Thoracic aorta (tissue), 2 donors: ENCODE measurements around the gene STK39. TPM values are rescaled to one million over a fixed set of nuclear protein-coding genes. Genes with fewer than 3 reads are reported as not detected.

ENCODE experiments used
- ATAC-seq: fragments of 150-250 bp; one replicate; pipeline ENCODE4 v1.8.0; 2017; ENCODE audit warnings: low read depth; ENCODE audit not compliant: insufficient number of reproducible peaks, low FRiP score
- DNase-seq: peaks from one replicate; pipeline ENCODE4 v3.0.0-alpha.2; 2020; ENCODE audit warnings: low spot score
- H3K27ac ChIP-seq, 2 donors: fragments of 200-600 bp; sonication (generic); 1 replicate in 1 of 2; 2 replicates in 1 of 2; pipeline ENCODE4 v1.5.1; 2016; ENCODE audit warnings: mild to moderate bottlenecking in 2 of 2, moderate library complexity in 2 of 2
- H3K27me3 ChIP-seq: fragments of 200-600 bp; sonication (generic); replicated peaks from 2 replicates; pipeline ENCODE4 v1.6.0; 2016; ENCODE audit warnings: mild to moderate bottlenecking; ENCODE audit not compliant: insufficient read depth
- H3K36me3 ChIP-seq: fragments of 200-600 bp; sonication (generic); one replicate; pipeline ENCODE4 v1.5.1; 2016
- H3K4me1 ChIP-seq, 2 donors: fragments of 200-600 bp; sonication (generic); 1 replicate in 1 of 2; 2 replicates in 1 of 2; pipeline versions ENCODE4 v1.5.1 to v1.6.0; 2016; ENCODE audit warnings: low read depth in 2 of 2, mild to moderate bottlenecking in 1 of 2; ENCODE audit not compliant: control insufficient read depth in 1 of 2
- H3K4me3 ChIP-seq: fragments of 200-600 bp; sonication (generic); 2 replicates; pipeline ENCODE4 v1.5.1; 2016; ENCODE audit warnings: mild to moderate bottlenecking
- H3K9me3 ChIP-seq: fragments of 200-600 bp; sonication (generic); 2 replicates; pipeline ENCODE4 v1.5.1; 2016
- CTCF ChIP-seq: fragments of 200-600 bp; sonication (generic); IDR thresholded peaks from one replicate; pipeline ENCODE4 v1.5.1; 2019; ENCODE audit warnings: antibody characterized with exemption
- total RNA-seq, 2 donors: library from RNA; depleted of rRNA; stranded (reverse); fragments of >200 nt; gene quantifications; one replicate each; pipeline versions ENCODE4 v1.1.0 to v1.2.3, GENCODE V29; 2016

STK39 gene
- total RNA-seq, 2 donors from 2014 or later: 11.5 to 18.5 TPM

GRCh38 chr2:167940346-167940725 lies 307.1 kb downstream of the STK39 start:
- Histone ChIP-seq H3K36me3 (no peaks in the 10 kb centered on the region), H3K27ac (no peak overlapping the region), H3K9me3 (no peaks in the 10 kb centered on the region), H3K4me1 (no peaks in the 10 kb centered on the region), H3K4me3 (no peak overlapping the region), H3K27me3 (no peaks in the 10 kb centered on the region)
- ATAC-seq: no peak
- no peak for TF ChIP-seq CTCF
- no peak for DNase-seq

GRCh38 chr2:167939514-167940345 lies 307.7 kb downstream of the STK39 start:
- ATAC-seq: no peak
- TF ChIP-seq CTCF: no peak
- no peaks in the 10 kb centered on the region for H3K36me3 ChIP-seq

GRCh38 chr2:167937403-167937802 lies 310.0 kb downstream of the STK39 start:
- Histone ChIP-seq H3K4me3 (no peak overlapping the region), H3K9me3 (no peaks in the 10 kb centered on the region), H3K27me3 (no peaks in the 10 kb centered on the region), H3K36me3 (no peaks in the 10 kb centered on the region), H3K27ac (no peak overlapping the region), H3K4me1 (no peaks in the 10 kb centered on the region)
- DNase-seq (no peak), ATAC-seq (no peak)
- TF ChIP-seq CTCF: no peak

More at GRCh38 chr2:167939514-167940345, 307.7 kb downstream of the STK39 start:
- Histone ChIP-seq H3K27me3 (no peaks in the 10 kb centered on the region), H3K9me3 (no peaks in the 10 kb centered on the region), H3K27ac (no peak overlapping the region), H3K4me3 (no peak overlapping the region), H3K4me1 (no peaks in the 10 kb centered on the region)
- DNase-seq: no peak

GRCh38 chr2:167935803-167936110 lies 311.6 kb downstream of the STK39 start:
- no peak for DNase-seq
- ATAC-seq: no peak
- Histone ChIP-seq H3K4me3 (no peak overlapping the region), H3K4me1 (no peaks in the 10 kb centered on the region), H3K27ac (no peak overlapping the region), H3K27me3 (no peaks in the 10 kb centered on the region), H3K36me3 (no peaks in the 10 kb centered on the region), H3K9me3 (no peaks in the 10 kb centered on the region)
- no peak for TF ChIP-seq CTCF

GRCh38 chr2:167933097-167933814 lies 314.1 kb downstream of the STK39 start:
- DNase-seq (no peak), ATAC-seq (no peak)
- TF ChIP-seq CTCF: no peak
- H3K4me3 ChIP-seq: no peak overlapping the region
- H3K36me3 ChIP-seq: no peaks in the 10 kb centered on the region
- H3K27me3 ChIP-seq: no peaks in the 10 kb centered on the region
- H3K4me1 ChIP-seq: no peaks in the 10 kb centered on the region
- no peak overlapping the region for H3K27ac ChIP-seq
- H3K9me3 ChIP-seq: no peaks in the 10 kb centered on the region
